Measurements from ENCODE around the gene ZNF672. TPM values are rescaled to one million over a fixed set of nuclear protein-coding genes. Genes with fewer than 3 reads are reported as not detected.
A peak's percentile ranks its signal among the peaks of the same experiment; 100 is the strongest.

The ZNF672 gene
- total and polyA plus RNA-seq, 3 donors from 2014 or later = 28.4 to 65.0 (median 57.3) TPM

DNA sequence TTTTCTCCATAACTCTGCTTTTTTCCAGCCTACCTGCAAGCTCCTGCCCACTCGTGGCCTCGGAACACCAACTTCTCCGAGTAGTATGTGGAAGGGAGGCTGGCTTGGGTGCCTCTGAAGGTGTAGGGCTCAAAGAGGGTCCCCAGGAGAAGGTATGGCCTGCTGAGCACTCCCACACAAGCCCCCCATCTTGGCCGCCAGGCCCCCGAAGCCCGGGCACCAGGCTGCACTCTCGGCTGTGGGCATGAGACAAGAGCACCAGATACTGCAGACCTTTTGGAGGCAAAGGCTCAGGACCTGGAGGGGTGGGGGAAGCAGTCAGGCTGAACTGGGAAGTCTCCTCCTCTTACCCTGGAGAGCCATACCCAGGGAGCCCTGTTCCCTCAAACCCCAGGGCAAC, 19.2 kb downstream of the ZNF672 start:
- no peaks in the 10 kb centered on the region for H3K27me3 ChIP-seq
- no peaks in the 10 kb centered on the region for H3K36me3 ChIP-seq (ENCODE audit: low read depth, missing control alignments)
- no peak overlapping the region for H3K27ac ChIP-seq
- peaks cover 24% of the 10 kb centered on the region for H3K4me1 ChIP-seq
- no peak for DNase-seq
- TF ChIP-seq, protein P1, sequence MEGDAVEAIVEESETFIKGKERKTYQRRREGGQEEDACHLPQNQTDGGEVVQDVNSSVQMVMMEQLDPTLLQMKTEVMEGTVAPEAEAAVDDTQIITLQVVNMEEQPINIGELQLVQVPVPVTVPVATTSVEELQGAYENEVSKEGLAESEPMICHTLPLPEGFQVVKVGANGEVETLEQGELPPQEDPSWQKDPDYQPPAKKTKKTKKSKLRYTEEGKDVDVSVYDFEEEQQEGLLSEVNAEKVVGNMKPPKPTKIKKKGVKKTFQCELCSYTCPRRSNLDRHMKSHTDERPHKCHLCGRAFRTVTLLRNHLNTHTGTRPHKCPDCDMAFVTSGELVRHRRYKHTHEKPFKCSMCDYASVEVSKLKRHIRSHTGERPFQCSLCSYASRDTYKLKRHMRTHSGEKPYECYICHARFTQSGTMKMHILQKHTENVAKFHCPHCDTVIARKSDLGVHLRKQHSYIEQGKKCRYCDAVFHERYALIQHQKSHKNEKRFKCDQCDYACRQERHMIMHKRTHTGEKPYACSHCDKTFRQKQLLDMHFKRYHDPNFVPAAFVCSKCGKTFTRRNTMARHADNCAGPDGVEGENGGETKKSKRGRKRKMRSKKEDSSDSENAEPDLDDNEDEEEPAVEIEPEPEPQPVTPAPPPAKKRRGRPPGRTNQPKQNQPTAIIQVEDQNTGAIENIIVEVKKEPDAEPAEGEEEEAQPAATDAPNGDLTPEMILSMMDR (IDR thresholded peaks at IDR 0.05) = no peak
- TF ChIP-seq POLR2A (IDR thresholded peaks at IDR 0.05) = no peak
- H3K9me3 ChIP-seq = no peaks in the 10 kb centered on the region
- WGBS, 2 donors = 83 to 94% methylated on average over 7 of the region's 7 CpGs
- intact Hi-C loops (cut with DNase I; ENCODE audit: low total_unique reads) = no loop called here
- H3K4me3 ChIP-seq = no peak overlapping the region

DNA sequence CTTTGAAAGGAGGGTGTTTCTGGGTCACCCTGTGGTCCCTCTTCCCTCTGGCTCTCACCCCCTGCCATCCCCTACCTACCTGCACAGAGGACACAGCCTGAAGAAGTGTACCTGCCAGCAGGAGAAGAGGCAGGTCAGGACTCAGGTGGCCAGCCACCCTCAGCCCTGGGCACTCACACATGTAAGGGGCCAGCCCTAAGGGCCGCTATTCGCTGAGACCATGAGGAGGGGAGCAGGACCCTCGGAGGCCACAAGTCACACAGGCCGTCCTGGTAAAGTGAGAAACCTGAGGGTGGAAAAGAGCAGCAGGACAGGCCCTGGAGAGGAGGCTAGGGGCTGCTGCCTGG, 19.7 kb downstream of the ZNF672 start:
- H3K36me3 ChIP-seq (ENCODE audit: low read depth, missing control alignments) = no peaks in the 10 kb centered on the region
- no peaks in the 10 kb centered on the region for H3K9me3 ChIP-seq
- WGBS, 2 donors = 0 to 17% methylated on average over 2 to 4 of the region's 4 CpGs
- TF ChIP-seq POLR2A (IDR thresholded peaks at IDR 0.05) = no peak
- TF ChIP-seq, protein P1 (IDR thresholded peaks at IDR 0.05) = no peak
- H3K4me3 ChIP-seq = peak overlapping the region; percentile 63 to 86
- H3K4me1 ChIP-seq = peaks cover 28% of the 10 kb centered on the region
- peak overlapping the region; percentile 94 to 96 for H3K27ac ChIP-seq
- DNase-seq = no peak
- intact Hi-C loops (cut with DNase I; ENCODE audit: low total_unique reads) = no loop called here
- no peaks in the 10 kb centered on the region for H3K27me3 ChIP-seq

DNA sequence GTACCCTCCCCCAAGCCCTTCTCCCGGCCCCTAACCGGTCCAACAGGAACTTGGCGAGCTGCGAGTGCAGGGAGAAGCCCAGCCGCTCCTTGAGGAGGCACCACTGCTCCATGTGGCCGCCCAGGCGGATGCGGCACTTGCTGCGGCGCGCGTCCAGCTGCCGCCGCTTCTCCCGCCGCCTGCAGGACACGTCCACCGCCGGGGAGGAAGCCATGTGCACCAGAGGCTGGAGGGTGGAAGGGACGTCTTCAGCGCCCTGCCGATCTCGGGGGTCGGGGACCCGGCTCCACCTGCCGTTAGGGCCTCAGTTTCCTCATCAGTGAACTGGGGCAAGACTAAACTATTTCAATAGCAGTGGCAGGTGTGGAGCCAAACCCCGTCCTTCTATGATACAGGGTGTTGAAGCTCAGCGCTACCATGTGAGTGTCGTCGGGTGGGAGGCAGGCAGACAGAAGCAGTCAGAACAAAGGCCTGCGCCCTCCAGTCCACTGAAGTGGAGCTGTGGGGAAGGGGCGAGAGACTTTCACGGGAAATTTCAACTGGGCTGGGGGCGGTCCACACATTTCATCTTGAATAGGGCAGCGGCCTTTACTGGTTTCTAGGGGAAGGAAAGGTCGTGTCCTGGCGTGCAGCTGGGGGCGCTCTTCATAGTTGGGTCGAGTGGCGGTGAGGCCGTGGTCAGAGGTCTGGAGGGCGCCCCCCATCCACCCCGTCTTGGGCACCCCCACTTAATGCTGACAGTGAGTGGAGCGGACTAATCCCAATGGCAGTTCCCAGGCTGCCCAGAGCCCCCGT, 20.3 kb downstream of the ZNF672 start:
- DNase-seq = peak; percentile 72
- 1% methylated on average over 13 to 45 of the region's 45 CpGs for WGBS, 2 donors
- Histone ChIP-seq H3K9me3 (no peaks in the 10 kb centered on the region), H3K4me1 (peaks cover 30% of the 10 kb centered on the region), H3K4me3 (peak overlapping the region; percentile 63 to 86), H3K27me3 (no peaks in the 10 kb centered on the region), H3K27ac (peak overlapping the region; percentile 94 to 96), H3K36me3 (ENCODE audit: low read depth, missing control alignments) (no peaks in the 10 kb centered on the region)
- no peak for TF ChIP-seq POLR2A (IDR thresholded peaks at IDR 0.05)
- TF ChIP-seq, protein P1 (IDR thresholded peaks at IDR 0.05) = peak in 2 of 3 experiments; percentile 33 to 35
- intact Hi-C loops (cut with DNase I; ENCODE audit: low total_unique reads) = no loop called here

DNA sequence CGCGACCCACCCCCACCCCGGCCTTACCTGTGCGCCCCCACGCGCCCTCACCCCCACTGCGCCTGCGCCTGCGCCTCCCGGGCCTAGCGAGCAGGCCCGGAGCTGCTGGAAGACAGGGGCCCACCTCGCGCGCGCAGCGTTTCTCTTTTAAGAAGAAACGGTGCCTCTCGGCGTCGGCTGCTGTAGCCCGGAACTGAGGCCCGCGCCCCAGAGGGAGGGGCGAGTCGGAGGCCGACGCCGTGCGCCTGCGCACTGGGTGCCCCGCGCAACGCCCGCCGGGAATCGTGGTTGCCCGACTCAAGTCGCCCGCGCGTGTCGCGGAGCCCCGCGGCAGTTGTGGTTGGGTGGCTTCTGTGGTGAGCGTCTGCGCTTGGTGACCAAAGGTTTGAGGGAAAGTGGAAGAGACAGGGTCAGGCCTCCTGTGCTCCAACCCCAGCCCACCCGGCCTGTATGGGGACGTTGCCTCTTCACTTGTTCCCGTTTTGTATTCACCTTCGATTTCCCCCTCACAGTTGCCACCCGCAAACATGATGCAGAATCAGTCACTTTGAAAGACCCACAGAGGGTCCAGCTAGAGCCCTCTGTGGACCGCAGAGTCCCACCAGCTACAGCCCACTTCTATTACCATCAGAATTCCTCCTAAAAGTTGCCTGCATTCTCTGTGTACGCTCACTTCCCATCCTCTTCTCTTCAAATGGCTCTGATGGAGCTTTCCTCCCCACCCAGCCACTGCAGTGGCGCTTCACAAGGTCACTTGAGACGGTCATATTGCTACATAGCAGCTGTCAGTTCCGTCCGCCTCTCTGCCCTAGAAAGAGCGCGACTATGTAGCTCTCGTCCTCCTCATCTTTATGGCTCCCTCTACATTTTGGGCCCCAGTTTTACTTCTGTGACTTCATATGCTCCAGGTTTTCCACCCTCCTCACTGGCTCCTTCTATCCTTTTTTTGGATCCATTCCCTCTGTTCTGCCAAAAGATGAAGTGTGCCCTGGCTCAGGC, 21.2 kb downstream of the ZNF672 start, which contains the start of gene ZNF692:
TSS of gene ZNF692 (minus strand) at position 195 of the 999 bp plus-strand sequence. CDS start 776 bp downstream, outside the sequence.
- intact Hi-C loops (cut with DNase I; ENCODE audit: low total_unique reads) = no loop called here

More for the DNA sequence above, 21.2 kb downstream of the ZNF672 start, which contains the start of gene ZNF692:
- Histone ChIP-seq H3K9me3 (no peaks in the 10 kb centered on the region), H3K4me3 (peak within 1 kb of the TSS; percentile 63 to 86), H3K4me1 (peaks cover 37% of the 10 kb centered on the region), H3K36me3 (ENCODE audit: low read depth, missing control alignments) (no peaks in the 10 kb centered on the region), H3K27ac (peak within 1 kb of the TSS; percentile 94 to 96), H3K27me3 (no peaks in the 10 kb centered on the region)
- TF ChIP-seq, protein P1 (IDR thresholded peaks at IDR 0.05) = peak in 1 of 3 experiments; percentile 10
- peak; percentile 47 for TF ChIP-seq POLR2A (IDR thresholded peaks at IDR 0.05)
- WGBS, 2 donors = 4 to 6% methylated on average over 13 to 58 of the region's 62 CpGs
- peak; percentile 98 for DNase-seq

Data from testis (tissue), 3 donors.